Stimulated activated CD4-positive, alpha-beta T cell treated with anti-CD3 and anti-CD28 coated beads, Interleukin-4, amount 100 ng/mL, for 48 hours (primary cell): ENCODE data around the gene ACOT4.
"Not testable (repeated sequence)": the region's sequence is repeated elsewhere in the genome, so short reads cannot be mapped to it uniquely, and the experiment has no call there.

Source experiments
- DNase-seq, 2 donors: peaks; one replicate each; pipeline ENCODE4 v3.0.0-alpha.2; 2020; ENCODE audit warnings: low read depth in 2 of 2

ACOT4 gene

GRCh38 chr14:73577214-73577613, 14.5 kb upstream of the ACOT4 start:
- DNase-seq, result not testable (repeated sequence)

GRCh38 chr14:73582102-73582979, 9.3 kb upstream of the ACOT4 start:
- DNase-seq, result not testable (repeated sequence)

GRCh38 chr14:73588695-73589094, 3.0 kb upstream of the ACOT4 start:
- DNase-seq, result no peak

- DNase-seq, result no peak
These were observed 2.6 kb upstream of the ACOT4 start for GRCh38 chr14:73589116-73589515.

- not testable (repeated sequence) for DNase-seq
These were observed 1.0 kb upstream of the ACOT4 start for GRCh38 chr14:73590673-73591004.

GRCh38 chr14:73594491-73594890, 2.8 kb downstream of the ACOT4 start:
- no peak for DNase-seq

- no peak for DNase-seq
These were observed 7.8 kb downstream of the ACOT4 start for GRCh38 chr14:73599499-73599898.

GRCh38 chr14:73602994-73603393, 11.3 kb downstream of the ACOT4 start:
- DNase-seq, result no peak

GRCh38 chr14:73606271-73606670, 14.6 kb downstream of the ACOT4 start:
- no peak for DNase-seq

GRCh38 chr14:73607241-73607640, 15.6 kb downstream of the ACOT4 start:
- DNase-seq, result no peak

- DNase-seq, result no peak
These were observed 19.0 kb downstream of the ACOT4 start for GRCh38 chr14:73610687-73611086.

GRCh38 chr14:73612339-73613045, 20.8 kb downstream of the ACOT4 start, which contains the start of gene ACOT6:
Gene ACOT6, plus strand, starts transcription at chr14:73612517. Its CDS starts 55 bp downstream, at chr14:73612572.
- peak; percentile 56 to 63 for DNase-seq

GRCh38 chr14:73613046-73613383, 21.3 kb downstream of the ACOT4 start:
- no peak for DNase-seq

GRCh38 chr14:73613419-73613963, 21.8 kb downstream of the ACOT4 start:
- DNase-seq, result no peak

- no peak for DNase-seq
These were observed 25.2 kb downstream of the ACOT4 start for GRCh38 chr14:73616831-73617230.

- DNase-seq, result no peak
These were observed 27.9 kb downstream of the ACOT4 start for GRCh38 chr14:73619524-73619923.

- no peak for DNase-seq
These were observed 28.6 kb downstream of the ACOT4 start for GRCh38 chr14:73620268-73620667.

GRCh38 chr14:73623504-73624054, 31.9 kb downstream of the ACOT4 start:
- no peak for DNase-seq

- DNase-seq, result no peak
These were observed 34.0 kb downstream of the ACOT4 start for GRCh38 chr14:73625706-73626105.

- no peak for DNase-seq
These were observed 35.5 kb downstream of the ACOT4 start for GRCh38 chr14:73627151-73627558.

GRCh38 chr14:73630009-73630780, 38.5 kb downstream of the ACOT4 start:
- no peak for DNase-seq
